ENCODE results near the gene SNTB2. TPM values are rescaled to one million over a fixed set of nuclear protein-coding genes. Genes with fewer than 3 reads are reported as not detected.

SNTB2 gene
- polyA plus RNA-seq, 1 of the 3 experiments (the other 2 are of a cell fraction) = 13.0 TPM

DNA sequence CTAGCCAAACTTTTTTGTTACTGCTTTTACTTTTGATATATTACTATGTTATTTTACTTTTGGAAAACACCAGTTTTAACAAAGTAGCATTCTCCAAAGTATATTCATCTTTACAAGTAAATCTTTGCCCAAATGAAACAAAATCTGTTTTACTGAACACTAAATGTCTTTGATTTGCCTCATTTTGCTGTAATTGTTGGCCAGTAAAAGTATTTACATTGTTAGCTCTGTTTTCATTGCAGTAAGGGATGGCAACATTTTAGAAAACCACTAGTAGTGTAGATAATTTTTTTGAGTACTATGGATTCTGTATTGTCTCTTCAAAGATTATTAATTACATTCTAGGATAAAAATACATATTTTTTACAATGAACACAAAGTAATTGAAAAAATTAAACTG is 10.6 kb downstream of the SNTB2 start:
- H3K79me2 ChIP-seq (ENCODE audit: insufficient read depth) = peaks cover 98% of the 10 kb centered on the region
- peaks cover 10% of the 10 kb centered on the region in 2 experiments; a peak in 3 of 4 replicates for H3K4me1 ChIP-seq (ENCODE audit: control insufficient read depth in 1 of 2, insufficient read depth in 2 of 2, low read depth in 1 of 2, low read length in 1 of 2)
- no peaks in the 10 kb centered on the region for H3K36me3 ChIP-seq (replicated peaks in 1 of 2; ENCODE audit: control insufficient read depth in 1 of 2, insufficient read depth in 2 of 2, low read length in 1 of 2)
- DNase-seq = no peak
- peaks cover 44% of the 10 kb centered on the region for H4K20me1 ChIP-seq (ENCODE audit: insufficient read depth)
- no peak overlapping the region for H2AFZ ChIP-seq (ENCODE audit: low read depth)
- H3K9me3 ChIP-seq = no peaks in the 10 kb centered on the region
- H3K4me2 ChIP-seq = no peak overlapping the region
- ChIA-PET POLR2A (no interaction called here), CTCF (interaction anchor here (1.5 kb wide), 1 partner anchor 10 kb away, joined by 4 read pairs; no protein-coding TSS in a partner anchor)
- no peak overlapping the region for H3K4me3 ChIP-seq (ENCODE audit: low read depth in 2 of 2, low read length in 1 of 2)
- no peaks in the 10 kb centered on the region for H3K27me3 ChIP-seq (ENCODE audit: insufficient read depth)
- peaks cover 18% of the 10 kb centered on the region for H3F3A ChIP-seq (replicated peaks; ENCODE audit: insufficient read depth)
- H3K9ac ChIP-seq = no peak overlapping the region
- H3K27ac ChIP-seq (ENCODE audit: low read depth in 2 of 2, low read length in 1 of 2) = no peak overlapping the region; a peak in 1 of 4 replicates
- H3K9me2 ChIP-seq = no peaks in the 10 kb centered on the region
- TF ChIP-seq, protein P1, sequence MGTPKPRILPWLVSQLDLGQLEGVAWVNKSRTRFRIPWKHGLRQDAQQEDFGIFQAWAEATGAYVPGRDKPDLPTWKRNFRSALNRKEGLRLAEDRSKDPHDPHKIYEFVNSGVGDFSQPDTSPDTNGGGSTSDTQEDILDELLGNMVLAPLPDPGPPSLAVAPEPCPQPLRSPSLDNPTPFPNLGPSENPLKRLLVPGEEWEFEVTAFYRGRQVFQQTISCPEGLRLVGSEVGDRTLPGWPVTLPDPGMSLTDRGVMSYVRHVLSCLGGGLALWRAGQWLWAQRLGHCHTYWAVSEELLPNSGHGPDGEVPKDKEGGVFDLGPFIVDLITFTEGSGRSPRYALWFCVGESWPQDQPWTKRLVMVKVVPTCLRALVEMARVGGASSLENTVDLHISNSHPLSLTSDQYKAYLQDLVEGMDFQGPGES (IDR thresholded peaks at IDR 0.05; ENCODE audit: low read depth, low read length) = no peak
- TF ChIP-seq SIN3A (IDR thresholded peaks at IDR 0.05; ENCODE audit: borderline replicate concordance, low read depth, low read length) (no peak), RFX5 (IDR thresholded peaks at IDR 0.05; ENCODE audit: low read length) (no peak), YY1 (IDR thresholded peaks at IDR 0.05; ENCODE audit: low read depth) (no peak), EZH2phosphoT487 (IDR thresholded peaks at IDR 0.05; ENCODE audit: borderline replicate concordance, low read depth) (no peak), MXI1 (IDR thresholded peaks at IDR 0.05; ENCODE audit: low read depth, low read length) (no peak), MEF2A (IDR thresholded peaks at IDR 0.05; ENCODE audit: borderline replicate concordance, low read depth) (no peak), SMC3 (IDR thresholded peaks at IDR 0.05; ENCODE audit: low read depth, low read length) (no peak), JUND (IDR thresholded peaks at IDR 0.05) (no peak), TEAD4 (IDR thresholded peaks at IDR 0.05; ENCODE audit: borderline replicate concordance, insufficient read depth) (no peak), EP300 (IDR thresholded peaks at IDR 0.05; ENCODE audit: borderline replicate concordance in 1 of 2, low read depth in 1 of 2, low read length in 1 of 2) (no peak), TAF1 (IDR thresholded peaks at IDR 0.05; ENCODE audit: borderline replicate concordance, low read depth, low read length) (no peak)
- TF ChIP-seq, protein P2, sequence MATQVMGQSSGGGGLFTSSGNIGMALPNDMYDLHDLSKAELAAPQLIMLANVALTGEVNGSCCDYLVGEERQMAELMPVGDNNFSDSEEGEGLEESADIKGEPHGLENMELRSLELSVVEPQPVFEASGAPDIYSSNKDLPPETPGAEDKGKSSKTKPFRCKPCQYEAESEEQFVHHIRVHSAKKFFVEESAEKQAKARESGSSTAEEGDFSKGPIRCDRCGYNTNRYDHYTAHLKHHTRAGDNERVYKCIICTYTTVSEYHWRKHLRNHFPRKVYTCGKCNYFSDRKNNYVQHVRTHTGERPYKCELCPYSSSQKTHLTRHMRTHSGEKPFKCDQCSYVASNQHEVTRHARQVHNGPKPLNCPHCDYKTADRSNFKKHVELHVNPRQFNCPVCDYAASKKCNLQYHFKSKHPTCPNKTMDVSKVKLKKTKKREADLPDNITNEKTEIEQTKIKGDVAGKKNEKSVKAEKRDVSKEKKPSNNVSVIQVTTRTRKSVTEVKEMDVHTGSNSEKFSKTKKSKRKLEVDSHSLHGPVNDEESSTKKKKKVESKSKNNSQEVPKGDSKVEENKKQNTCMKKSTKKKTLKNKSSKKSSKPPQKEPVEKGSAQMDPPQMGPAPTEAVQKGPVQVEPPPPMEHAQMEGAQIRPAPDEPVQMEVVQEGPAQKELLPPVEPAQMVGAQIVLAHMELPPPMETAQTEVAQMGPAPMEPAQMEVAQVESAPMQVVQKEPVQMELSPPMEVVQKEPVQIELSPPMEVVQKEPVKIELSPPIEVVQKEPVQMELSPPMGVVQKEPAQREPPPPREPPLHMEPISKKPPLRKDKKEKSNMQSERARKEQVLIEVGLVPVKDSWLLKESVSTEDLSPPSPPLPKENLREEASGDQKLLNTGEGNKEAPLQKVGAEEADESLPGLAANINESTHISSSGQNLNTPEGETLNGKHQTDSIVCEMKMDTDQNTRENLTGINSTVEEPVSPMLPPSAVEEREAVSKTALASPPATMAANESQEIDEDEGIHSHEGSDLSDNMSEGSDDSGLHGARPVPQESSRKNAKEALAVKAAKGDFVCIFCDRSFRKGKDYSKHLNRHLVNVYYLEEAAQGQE (IDR thresholded peaks at IDR 0.05; ENCODE audit: low read depth, low read length) = no peak
- TF ChIP-seq, protein P3, sequence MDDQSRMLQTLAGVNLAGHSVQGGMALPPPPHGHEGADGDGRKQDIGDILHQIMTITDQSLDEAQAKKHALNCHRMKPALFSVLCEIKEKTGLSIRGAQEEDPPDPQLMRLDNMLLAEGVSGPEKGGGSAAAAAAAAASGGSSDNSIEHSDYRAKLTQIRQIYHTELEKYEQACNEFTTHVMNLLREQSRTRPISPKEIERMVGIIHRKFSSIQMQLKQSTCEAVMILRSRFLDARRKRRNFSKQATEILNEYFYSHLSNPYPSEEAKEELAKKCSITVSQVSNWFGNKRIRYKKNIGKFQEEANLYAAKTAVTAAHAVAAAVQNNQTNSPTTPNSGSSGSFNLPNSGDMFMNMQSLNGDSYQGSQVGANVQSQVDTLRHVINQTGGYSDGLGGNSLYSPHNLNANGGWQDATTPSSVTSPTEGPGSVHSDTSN (IDR thresholded peaks at IDR 0.05) = no peak
- TF ChIP-seq, protein P4, sequence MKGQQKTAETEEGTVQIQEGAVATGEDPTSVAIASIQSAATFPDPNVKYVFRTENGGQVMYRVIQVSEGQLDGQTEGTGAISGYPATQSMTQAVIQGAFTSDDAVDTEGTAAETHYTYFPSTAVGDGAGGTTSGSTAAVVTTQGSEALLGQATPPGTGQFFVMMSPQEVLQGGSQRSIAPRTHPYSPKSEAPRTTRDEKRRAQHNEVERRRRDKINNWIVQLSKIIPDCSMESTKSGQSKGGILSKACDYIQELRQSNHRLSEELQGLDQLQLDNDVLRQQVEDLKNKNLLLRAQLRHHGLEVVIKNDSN (IDR thresholded peaks at IDR 0.05; ENCODE audit: borderline replicate concordance, low read depth) = no peak
- TF ChIP-seq, protein P5, sequence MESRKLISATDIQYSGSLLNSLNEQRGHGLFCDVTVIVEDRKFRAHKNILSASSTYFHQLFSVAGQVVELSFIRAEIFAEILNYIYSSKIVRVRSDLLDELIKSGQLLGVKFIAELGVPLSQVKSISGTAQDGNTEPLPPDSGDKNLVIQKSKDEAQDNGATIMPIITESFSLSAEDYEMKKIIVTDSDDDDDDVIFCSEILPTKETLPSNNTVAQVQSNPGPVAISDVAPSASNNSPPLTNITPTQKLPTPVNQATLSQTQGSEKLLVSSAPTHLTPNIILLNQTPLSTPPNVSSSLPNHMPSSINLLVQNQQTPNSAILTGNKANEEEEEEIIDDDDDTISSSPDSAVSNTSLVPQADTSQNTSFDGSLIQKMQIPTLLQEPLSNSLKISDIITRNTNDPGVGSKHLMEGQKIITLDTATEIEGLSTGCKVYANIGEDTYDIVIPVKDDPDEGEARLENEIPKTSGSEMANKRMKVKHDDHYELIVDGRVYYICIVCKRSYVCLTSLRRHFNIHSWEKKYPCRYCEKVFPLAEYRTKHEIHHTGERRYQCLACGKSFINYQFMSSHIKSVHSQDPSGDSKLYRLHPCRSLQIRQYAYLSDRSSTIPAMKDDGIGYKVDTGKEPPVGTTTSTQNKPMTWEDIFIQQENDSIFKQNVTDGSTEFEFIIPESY (IDR thresholded peaks at IDR 0.05; ENCODE audit: borderline replicate concordance, low read depth) = no peak
- TF ChIP-seq, protein P6, sequence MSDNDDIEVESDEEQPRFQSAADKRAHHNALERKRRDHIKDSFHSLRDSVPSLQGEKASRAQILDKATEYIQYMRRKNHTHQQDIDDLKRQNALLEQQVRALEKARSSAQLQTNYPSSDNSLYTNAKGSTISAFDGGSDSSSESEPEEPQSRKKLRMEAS (IDR thresholded peaks at IDR 0.05; ENCODE audit: low read depth) = no peak
- TF ChIP-seq, protein P7, sequence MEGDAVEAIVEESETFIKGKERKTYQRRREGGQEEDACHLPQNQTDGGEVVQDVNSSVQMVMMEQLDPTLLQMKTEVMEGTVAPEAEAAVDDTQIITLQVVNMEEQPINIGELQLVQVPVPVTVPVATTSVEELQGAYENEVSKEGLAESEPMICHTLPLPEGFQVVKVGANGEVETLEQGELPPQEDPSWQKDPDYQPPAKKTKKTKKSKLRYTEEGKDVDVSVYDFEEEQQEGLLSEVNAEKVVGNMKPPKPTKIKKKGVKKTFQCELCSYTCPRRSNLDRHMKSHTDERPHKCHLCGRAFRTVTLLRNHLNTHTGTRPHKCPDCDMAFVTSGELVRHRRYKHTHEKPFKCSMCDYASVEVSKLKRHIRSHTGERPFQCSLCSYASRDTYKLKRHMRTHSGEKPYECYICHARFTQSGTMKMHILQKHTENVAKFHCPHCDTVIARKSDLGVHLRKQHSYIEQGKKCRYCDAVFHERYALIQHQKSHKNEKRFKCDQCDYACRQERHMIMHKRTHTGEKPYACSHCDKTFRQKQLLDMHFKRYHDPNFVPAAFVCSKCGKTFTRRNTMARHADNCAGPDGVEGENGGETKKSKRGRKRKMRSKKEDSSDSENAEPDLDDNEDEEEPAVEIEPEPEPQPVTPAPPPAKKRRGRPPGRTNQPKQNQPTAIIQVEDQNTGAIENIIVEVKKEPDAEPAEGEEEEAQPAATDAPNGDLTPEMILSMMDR (IDR thresholded peaks at IDR 0.05) = no peak

All from SK-N-SH (cell line).